Activated CD8-positive, alpha-beta memory T cell treated with anti-CD3 and anti-CD28 coated beads, Interleukin-2, amount 50 U/mL, for 1 hour (primary cell): Measurements from ENCODE around the gene SLC46A1.

Experiments
- DNase-seq: peaks from one replicate; pipeline ENCODE4 v3.0.0-alpha.2; 2020; ENCODE audit errors: extremely low read depth

The SLC46A1 gene

GRCh38 chr17:28381141-28381825 lies 24.7 kb downstream of the SLC46A1 start:
- no peak for DNase-seq

DNA sequence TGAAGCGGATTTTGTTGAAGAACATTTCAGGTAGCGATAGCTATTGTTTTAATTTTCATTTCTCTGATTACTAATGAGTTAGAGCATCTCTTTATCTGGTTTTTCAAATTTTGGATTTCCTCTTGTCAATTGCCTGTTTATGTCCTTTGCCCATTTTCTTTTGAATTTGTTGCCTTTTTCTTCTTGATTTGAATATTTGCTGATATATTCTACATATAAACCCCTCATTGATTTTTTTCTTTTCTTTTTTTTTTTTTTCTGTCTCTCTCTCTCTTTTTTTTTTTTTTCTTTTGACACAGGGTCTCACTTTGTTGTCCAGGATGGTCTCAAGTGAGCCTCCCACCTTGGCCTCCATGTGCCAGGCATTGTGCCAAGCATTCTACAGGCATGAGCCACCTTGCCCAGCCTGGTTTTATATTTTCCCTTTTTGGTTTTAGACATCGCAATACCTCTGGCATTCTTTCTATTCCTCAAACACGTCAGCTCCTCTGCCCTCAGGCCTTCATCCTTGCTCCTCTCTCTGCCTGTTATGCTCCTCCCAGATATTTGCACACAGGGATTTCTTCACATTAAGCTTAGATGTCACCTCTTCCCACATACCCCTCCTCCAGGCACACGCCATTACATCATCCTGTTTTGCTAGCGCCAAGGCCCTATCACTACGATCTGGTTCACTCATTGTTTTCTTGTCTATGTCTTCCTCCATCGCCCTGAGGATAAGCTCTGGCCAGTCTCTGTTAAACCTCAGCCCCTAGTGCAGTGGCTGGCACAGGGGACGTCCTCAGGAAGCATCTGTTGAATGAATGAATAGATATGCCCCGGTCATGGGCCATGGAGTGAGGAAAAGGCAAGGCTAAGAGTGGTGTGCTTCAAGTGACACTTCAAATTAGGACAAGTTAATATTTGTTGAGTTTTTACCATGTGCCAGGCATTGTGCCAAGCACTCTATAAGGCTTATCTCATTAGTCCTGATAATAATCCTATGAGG lies 25.9 kb downstream of the SLC46A1 start:
- DNase-seq, result no peak

DNA sequence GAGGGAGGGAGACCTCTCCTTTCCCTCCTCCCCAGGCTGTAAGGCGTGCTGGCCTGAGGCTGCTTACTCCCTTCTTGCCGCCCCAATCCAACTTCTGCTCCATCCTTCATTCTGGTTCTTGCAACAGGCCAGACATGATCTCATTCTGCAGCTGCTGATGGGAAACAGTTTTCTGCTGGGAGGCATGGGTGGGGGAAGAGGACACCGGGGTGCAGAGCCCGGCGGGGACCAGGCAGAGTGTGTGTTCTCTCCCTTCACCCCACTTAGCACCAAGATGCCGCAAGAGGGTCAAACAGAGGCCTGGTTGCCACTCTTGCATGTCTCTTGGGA lies 33.1 kb downstream of the SLC46A1 start:
- no peak for DNase-seq

DNA sequence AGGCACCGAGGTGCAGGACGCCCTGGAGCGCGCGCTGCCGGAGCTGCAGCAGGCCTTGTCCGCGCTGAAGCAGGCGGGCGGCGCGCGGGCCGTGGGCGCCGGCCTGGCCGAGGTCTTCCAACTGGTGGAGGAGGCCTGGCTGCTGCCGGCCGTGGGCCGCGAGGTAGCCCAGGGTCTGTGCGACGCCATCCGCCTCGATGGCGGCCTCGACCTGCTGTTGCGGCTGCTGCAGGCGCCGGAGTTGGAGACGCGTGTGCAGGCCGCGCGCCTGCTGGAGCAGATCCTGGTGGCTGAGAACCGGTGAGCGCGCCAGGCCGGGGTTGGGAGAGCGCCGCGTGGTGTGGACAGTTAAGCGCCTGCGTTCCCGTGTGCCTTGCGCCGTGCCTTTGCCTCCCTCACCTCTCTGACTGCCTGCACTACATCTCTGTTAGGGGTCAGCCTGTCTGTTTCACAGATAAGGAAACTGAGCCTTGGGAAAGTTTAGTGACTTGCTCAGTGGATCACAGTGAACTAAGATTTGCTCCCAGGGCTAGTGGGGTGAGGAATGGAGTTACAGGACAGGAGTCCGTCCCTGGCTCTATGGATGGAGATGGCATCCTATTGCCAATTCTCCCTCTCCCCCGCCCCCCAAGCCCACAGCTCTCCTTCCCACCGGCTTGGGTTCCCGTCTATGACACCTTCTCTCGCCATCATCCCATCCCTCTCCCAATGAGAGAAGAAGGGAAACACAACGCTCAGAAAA lies 33.6 kb downstream of the SLC46A1 start:
- no peak for DNase-seq

GRCh38 chr17:28371245-28372202 lies 34.5 kb downstream of the SLC46A1 start, which contains the start of gene SARM1:
Gene SARM1 (plus strand): TSS chr17:28371694. CDS start chr17:28372033, 339 bp downstream.
- peak; percentile 41 for DNase-seq

DNA sequence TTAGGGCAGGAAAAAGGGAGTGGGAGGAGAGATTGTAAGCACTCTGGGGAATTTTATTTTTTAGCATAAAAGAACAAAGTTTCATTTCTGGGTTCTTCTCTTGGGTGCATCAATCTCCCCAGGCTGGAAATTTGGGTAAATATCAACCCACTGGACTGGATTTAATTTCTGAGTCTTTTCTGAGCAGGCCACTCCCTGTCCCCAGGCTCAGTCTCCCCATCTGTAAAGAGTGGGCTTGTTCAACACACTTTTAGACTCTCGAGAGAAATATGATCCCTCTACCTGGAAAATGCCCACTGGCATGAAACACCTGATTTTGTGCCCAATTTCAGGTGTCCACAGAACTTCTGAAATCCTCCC lies 35.3 kb downstream of the SLC46A1 start:
- DNase-seq, result no peak

DNA sequence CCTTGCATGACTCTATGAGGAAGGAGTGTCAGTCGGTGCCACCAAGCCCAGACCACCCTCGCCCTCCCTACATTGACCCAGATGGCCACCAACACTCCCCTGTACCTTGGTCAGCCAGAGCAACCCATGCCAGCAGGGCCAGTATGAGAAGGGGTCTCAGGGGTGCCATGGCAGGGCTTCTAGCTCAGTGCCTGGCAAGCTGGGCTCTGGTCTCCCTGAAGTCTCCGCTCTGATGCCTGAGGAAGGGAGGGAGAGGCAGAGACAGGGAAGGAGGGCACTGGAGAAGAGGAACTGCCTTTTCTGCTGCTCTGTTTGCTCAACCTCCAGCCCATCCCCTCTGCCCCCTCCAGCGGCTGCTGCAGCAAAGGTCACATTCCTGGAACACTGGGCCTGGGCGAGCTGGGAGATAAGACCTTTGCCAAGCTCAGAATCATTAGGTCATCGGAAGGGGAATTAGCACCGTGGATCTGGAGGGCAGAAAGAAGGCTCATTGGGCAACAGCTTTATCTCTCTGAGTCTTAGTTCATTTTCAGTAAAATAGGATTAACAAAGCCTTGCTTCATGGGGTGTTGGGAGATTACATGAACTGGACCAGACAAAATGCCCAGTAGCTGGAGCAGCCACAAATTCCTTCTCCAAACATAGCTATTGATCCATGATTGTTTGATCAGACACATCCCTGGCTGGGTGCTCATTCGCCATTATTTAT lies 35.8 kb downstream of the SLC46A1 start, which contains the start of gene VTN:
Gene VTN, minus strand, starts transcription at position 273 of the 709 bp plus-strand sequence. Its CDS starts 104 bp downstream, at position 169.
- DNase-seq, result no peak

DNA sequence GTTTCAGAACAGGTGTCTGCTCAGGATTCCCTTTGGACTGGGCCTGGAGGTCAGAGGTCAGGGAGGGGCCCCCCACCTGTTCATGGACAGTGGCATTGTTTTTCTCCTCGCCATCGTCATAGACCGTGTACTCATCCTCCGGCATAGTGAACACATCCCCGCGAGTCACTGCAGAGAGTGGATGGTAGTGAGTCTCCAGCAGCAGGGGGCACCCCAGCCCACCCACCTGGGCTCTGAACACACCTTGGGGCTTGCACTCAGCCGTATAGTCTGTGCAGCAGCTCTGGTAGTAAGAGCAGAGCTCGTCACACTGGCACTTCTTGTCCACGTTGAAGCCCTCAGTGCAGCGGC lies 36.4 kb downstream of the SLC46A1 start:
- no peak for DNase-seq

GRCh38 chr17:28368915-28369683 lies 36.9 kb downstream of the SLC46A1 start:
- no peak for DNase-seq

DNA sequence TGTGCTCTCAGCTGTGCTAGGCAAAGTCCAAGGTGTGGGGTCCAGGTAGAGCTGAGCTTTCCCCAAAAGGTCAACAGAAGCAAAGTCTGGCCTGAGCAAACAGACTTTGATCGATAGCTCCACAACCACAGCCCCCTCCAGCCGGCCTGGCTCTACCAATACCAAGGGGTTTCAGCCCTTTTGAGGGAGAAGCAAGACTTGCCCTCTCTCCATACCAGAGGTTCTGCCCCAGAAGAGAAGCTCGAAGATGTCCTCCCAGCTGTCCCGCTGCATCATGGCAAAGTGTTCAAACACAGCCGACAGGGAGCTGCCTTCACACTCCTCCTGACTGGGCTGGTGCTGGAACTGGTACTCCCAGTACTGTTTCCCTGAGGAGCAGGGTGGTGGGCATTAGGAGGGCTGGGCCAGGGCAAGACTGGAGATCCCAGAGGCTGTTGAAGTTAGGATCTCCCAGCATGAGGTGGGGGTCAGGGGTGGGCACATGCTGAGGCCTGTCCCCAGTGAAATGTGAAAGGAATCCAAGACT lies 37.6 kb downstream of the SLC46A1 start:
- no peak for DNase-seq

- DNase-seq, result no peak
These were observed 38.2 kb downstream of the SLC46A1 start for GRCh38 chr17:28367641-28368305.

DNA sequence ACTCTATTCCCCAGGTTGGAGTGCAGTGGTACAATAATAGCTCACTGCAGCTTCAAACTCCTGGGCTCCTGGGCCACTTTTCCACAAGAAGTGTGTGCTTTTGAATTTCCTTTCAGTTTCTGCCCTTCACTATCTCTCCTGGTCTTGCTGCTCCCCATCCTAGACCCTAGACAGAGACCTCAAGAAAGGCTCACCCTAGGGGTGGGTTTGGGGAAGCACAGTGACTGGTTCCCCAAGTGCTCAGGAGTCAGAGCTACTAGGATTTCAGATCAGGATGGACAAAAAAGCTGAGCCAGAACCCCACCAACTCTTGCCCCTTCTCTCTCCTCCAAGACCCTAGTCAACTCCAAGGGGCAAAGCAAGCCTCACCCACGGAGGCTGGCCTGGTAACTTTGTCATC lies 39.4 kb downstream of the SLC46A1 start:
- no peak for DNase-seq

DNA sequence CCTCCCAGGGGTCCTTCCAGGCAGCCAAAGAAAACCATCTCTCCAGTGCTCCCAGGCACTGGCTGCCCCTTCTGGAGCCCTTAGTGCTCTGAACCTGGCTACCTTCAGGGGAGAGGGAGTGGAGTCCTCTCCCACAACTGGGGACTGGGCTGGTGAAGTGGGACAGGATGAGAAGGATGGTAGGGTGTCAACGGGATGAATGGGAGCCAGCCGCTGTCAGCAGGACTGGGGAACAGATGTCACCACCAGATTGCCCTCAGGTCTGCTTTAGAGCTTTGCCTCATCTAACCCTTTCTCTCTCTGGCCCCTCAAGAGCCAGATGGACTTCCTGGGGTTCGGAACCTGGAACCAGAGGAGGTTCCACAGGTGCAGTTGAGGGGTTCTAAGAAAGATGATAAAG lies 40.5 kb downstream of the SLC46A1 start:
- no peak for DNase-seq

GRCh38 chr17:28364665-28365363 lies 41.2 kb downstream of the SLC46A1 start, which contains the start of gene SEBOX:
Gene SEBOX (minus strand): TSS chr17:28365199. CDS start chr17:28365151, 48 bp downstream.
- no peak for DNase-seq

DNA sequence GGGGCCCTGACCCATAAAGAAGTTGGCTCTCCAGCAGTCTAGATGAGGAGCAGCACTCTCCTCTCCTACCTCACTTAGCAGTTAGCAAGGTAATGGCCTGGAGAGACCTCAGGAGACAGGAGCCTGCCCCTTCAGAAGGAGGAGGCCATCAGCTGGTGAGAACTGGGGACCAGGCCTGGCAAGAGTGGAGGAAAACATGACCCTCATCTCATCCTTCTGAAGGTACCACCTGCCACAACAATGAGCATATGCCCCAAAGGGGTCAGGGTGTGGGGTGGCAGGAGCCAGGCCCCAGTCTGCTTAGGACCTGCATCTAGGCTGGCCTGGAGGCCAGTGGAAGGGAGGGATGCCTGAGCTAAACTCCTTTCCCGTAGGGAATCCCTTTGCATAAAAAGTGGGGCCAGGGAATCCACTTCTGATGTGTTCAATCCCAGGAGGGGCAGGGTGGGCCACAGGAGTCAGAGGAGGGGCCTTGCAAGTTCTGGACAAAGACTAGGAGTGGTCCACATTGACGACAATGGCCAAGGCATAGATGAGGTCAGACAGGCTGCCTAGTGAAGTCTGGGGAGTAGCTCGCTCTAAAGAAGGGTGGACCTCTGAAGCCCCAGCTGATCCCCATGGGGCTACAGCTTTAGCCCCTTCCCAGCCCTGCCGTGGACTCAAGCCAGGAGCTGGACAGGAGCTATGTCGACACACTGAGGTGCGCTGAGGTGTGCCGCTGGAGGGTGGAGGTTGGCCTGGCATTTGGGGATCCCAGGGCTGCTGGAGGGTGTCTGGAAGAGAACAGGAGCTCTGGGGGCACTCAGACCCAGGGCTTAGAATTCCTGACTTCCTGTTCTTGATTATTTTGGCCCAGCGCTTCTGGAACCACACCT lies 42.0 kb downstream of the SLC46A1 start:
- DNase-seq, result no peak

DNA sequence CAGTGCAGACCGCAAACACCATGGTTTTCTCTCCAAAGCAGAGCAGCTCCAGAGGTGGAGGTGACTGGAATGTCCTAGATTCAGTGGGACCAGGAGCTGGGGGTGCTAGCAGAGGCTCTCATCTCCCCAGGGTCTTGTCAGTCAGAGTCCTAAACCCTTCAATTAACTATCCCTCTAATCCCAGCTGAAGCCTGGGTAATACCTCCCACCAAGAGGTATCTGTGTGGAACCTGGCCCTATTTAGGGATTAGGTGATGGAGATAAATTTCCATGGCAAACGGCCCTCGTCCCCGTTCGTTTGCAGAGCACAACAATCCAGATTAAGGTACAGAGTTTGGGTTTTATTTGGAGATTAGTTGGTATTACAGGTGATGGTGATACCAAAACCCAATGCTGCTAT lies 42.8 kb downstream of the SLC46A1 start:
- DNase-seq, result no peak

DNA sequence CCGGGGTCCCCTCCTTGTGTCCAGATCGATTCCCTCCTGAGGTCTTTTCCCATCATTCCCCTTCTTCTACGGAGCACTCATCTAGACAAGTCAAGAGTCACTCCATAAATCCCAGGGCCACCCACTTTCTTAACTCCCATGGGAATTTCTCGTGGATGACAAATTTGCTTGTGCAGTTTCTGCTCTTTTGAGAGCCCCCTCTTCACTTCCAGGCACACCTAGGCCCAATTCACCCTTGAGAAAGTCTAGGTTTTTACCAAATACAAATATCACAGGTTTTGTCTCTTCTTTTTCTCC lies 48.2 kb downstream of the SLC46A1 start:
- no peak for DNase-seq
